HEK293 (cell line): Measurements from ENCODE around the gene BCL2.

ENCODE experiments used
- CTCF ChIA-PET: fragments of 350-600 bp; formaldehyde crosslinking; extraction: SDS; loops from one replicate; lab custom pipeline; 2021; ENCODE audit warnings: antibody characterized with exemption; lab: Yijun Ruan, JAX
- POLR2A ChIA-PET: fragments of 300-600 bp; formaldehyde crosslinking; extraction: SDS; loops from one replicate; lab custom pipeline; 2020; ENCODE audit warnings: antibody characterized with exemption, inconsistent platforms; lab: Yijun Ruan, JAX
- H3K27ac ChIP-seq: fragments of 200-500 bp; sonication (Bioruptor generic); 2 replicates; pipeline ENCODE4 v1.5.1; 2014; ENCODE audit warnings: low read depth, low read length, control low read depth, inconsistent platforms; ENCODE audit errors: extremely low read depth
- H3K36me3 ChIP-seq, 2 experiments: fragments of 200-500 bp in 1 of 2; sonication (Bioruptor generic) in 1 of 2; 1 replicate in 1 of 2; 2 replicates in 1 of 2; pipeline ENCODE4 v1.5.1; 2014 to 2017; ENCODE audit warnings: inconsistent platforms in 2 of 2, low read length in 2 of 2; ENCODE audit not compliant: control insufficient read depth in 2 of 2, insufficient read depth in 1 of 2
- H3K4me1 ChIP-seq: fragments of 200-500 bp; sonication (Bioruptor generic); 2 replicates; pipeline ENCODE4 v1.5.1; 2014; ENCODE audit warnings: mild to moderate bottlenecking, low read length, inconsistent platforms; ENCODE audit not compliant: control insufficient read depth, insufficient read depth
- H3K4me3 ChIP-seq: 2 replicates; pipeline ENCODE4 v1.5.1; 2011; ENCODE audit warnings: low read depth, mild to moderate bottlenecking, control low read depth, low read length, moderate library complexity
- H3K9me3 ChIP-seq: fragments of 200-500 bp; sonication (Bioruptor generic); 2 replicates; pipeline ENCODE4 v1.5.1; 2014; ENCODE audit warnings: low read depth, low read length, inconsistent platforms; ENCODE audit not compliant: control insufficient read depth, insufficient read depth
- ATF2 ChIP-seq: fragments of 450-650 bp; formaldehyde crosslinking; IDR thresholded peaks from 2 replicates; pipeline ENCODE4 v1.5.1; 2016; ENCODE audit warnings: missing biosample characterization, missing genetic modification characterization, low read depth
- BCL6B ChIP-seq: fragments of 450-650 bp; formaldehyde crosslinking; IDR thresholded peaks from 2 replicates; pipeline ENCODE4 v1.5.1; 2017; ENCODE audit warnings: missing biosample characterization, missing genetic modification characterization
- GLIS2 ChIP-seq: fragments of 450-650 bp; formaldehyde crosslinking; IDR thresholded peaks from 2 replicates; pipeline ENCODE4 v1.5.1; 2016; ENCODE audit warnings: missing biosample characterization, missing genetic modification characterization
- REPIN1 ChIP-seq: fragments of 450-650 bp; formaldehyde crosslinking; IDR thresholded peaks from 2 replicates; pipeline ENCODE4 v1.5.1; 2017; ENCODE audit warnings: missing biosample characterization, missing genetic modification characterization, low read depth
- SP2 ChIP-seq: fragments of 450-650 bp; formaldehyde crosslinking; IDR thresholded peaks from 2 replicates; pipeline ENCODE4 v1.5.1; 2016; ENCODE audit warnings: missing biosample characterization, missing genetic modification characterization
- ZBTB17 ChIP-seq: fragments of 450-650 bp; formaldehyde crosslinking; IDR thresholded peaks from 2 replicates; pipeline ENCODE4 v1.5.1; 2016; ENCODE audit warnings: missing biosample characterization, missing genetic modification characterization
- ZNF138 ChIP-seq: fragments of 450-650 bp; formaldehyde crosslinking; IDR thresholded peaks from 2 replicates; pipeline ENCODE4 v1.5.1; 2016; ENCODE audit warnings: missing biosample characterization, missing genetic modification characterization, borderline replicate concordance
- ZNF140 ChIP-seq: fragments of 450-650 bp; formaldehyde crosslinking; IDR thresholded peaks from 2 replicates; pipeline ENCODE4 v1.5.1; 2016; ENCODE audit warnings: missing biosample characterization, missing genetic modification characterization
- ZNF175 ChIP-seq: fragments of 450-650 bp; formaldehyde crosslinking; IDR thresholded peaks from 2 replicates; pipeline ENCODE4 v1.5.1; 2016; ENCODE audit warnings: missing biosample characterization, missing genetic modification characterization
- ZNF184 ChIP-seq: fragments of 450-650 bp; IDR thresholded peaks from 2 replicates; pipeline ENCODE4 v1.5.1; 2018; ENCODE audit warnings: missing biosample characterization, mild to moderate bottlenecking, missing genetic modification characterization
- ZNF202 ChIP-seq: fragments of 450-650 bp; formaldehyde crosslinking; IDR thresholded peaks from 2 replicates; pipeline ENCODE4 v1.5.1; 2016; ENCODE audit warnings: missing biosample characterization, missing genetic modification characterization, borderline replicate concordance
- ZNF223 ChIP-seq: fragments of 450-650 bp; formaldehyde crosslinking; IDR thresholded peaks from 2 replicates; pipeline ENCODE4 v1.5.1; 2016; ENCODE audit warnings: missing biosample characterization, missing genetic modification characterization
- ZNF23 ChIP-seq: fragments of 450-650 bp; formaldehyde crosslinking; IDR thresholded peaks from 2 replicates; pipeline ENCODE4 v1.5.1; 2016; ENCODE audit warnings: missing biosample characterization, missing genetic modification characterization, borderline replicate concordance
- ZNF26 ChIP-seq: fragments of 450-650 bp; formaldehyde crosslinking; IDR thresholded peaks from 2 replicates; pipeline ENCODE4 v1.5.1; 2016; ENCODE audit warnings: missing biosample characterization, missing genetic modification characterization
- ZNF266 ChIP-seq: fragments of 450-650 bp; formaldehyde crosslinking; IDR thresholded peaks from 2 replicates; pipeline ENCODE4 v1.5.1; 2016; ENCODE audit warnings: missing biosample characterization, missing genetic modification characterization, low read depth
- ZNF280C ChIP-seq: fragments of 450-650 bp; formaldehyde crosslinking; IDR thresholded peaks from 2 replicates; pipeline ENCODE4 v1.5.1; 2016; ENCODE audit warnings: missing biosample characterization, missing genetic modification characterization
- ZNF37A ChIP-seq: fragments of 450-650 bp; IDR thresholded peaks from 2 replicates; pipeline ENCODE4 v1.5.1; 2018; ENCODE audit warnings: missing biosample characterization, missing genetic modification characterization
- ZNF398 ChIP-seq: fragments of 450-650 bp; formaldehyde crosslinking; IDR thresholded peaks from 2 replicates; pipeline ENCODE4 v1.5.1; 2017; ENCODE audit warnings: missing biosample characterization, missing genetic modification characterization
- ZNF404 ChIP-seq: fragments of 450-650 bp; formaldehyde crosslinking; IDR thresholded peaks from 2 replicates; pipeline ENCODE4 v1.5.1; 2017; ENCODE audit warnings: missing biosample characterization, missing genetic modification characterization
- ZNF571 ChIP-seq: fragments of 450-650 bp; formaldehyde crosslinking; IDR thresholded peaks from 2 replicates; pipeline ENCODE4 v1.5.0; 2017; ENCODE audit warnings: missing biosample characterization, missing genetic modification characterization
- ZNF580 ChIP-seq: fragments of 450-650 bp; formaldehyde crosslinking; IDR thresholded peaks from 2 replicates; pipeline ENCODE4 v1.5.1; 2016; ENCODE audit warnings: missing biosample characterization, missing genetic modification characterization
- ZNF639 ChIP-seq: fragments of 450-650 bp; formaldehyde crosslinking; IDR thresholded peaks from 2 replicates; pipeline ENCODE4 v1.5.1; 2016; ENCODE audit warnings: missing biosample characterization, missing genetic modification characterization
- ZNF654 ChIP-seq: fragments of 450-650 bp; formaldehyde crosslinking; IDR thresholded peaks from 2 replicates; pipeline ENCODE4 v1.5.1; 2016; ENCODE audit warnings: low read depth, missing biosample characterization, missing genetic modification characterization
- ZNF677 ChIP-seq: fragments of 450-650 bp; IDR thresholded peaks from 2 replicates; pipeline ENCODE4 v1.5.0; 2018; ENCODE audit warnings: missing biosample characterization, mild to moderate bottlenecking, missing genetic modification characterization, moderate library complexity

The BCL2 gene

GRCh38 chr18:63234432-63234831 is 85.1 kb downstream of the BCL2 start (continued):
- TF ChIP-seq ZNF223 (tag by site-specific recombination): no peak
- TF ChIP-seq ZNF266 (tag by site-specific recombination): no peak
- no peak for TF ChIP-seq ZBTB17 (tag by site-specific recombination)
- TF ChIP-seq ZNF654 (tag by site-specific recombination): no peak

- H3K4me3 ChIP-seq: no peak overlapping the region
- no peaks in the 10 kb centered on the region for H3K36me3 ChIP-seq
- H3K9me3 ChIP-seq: no peaks in the 10 kb centered on the region
- no peak overlapping the region for H3K27ac ChIP-seq
- no peak for TF ChIP-seq ZNF580
- TF ChIP-seq ZNF140 (tag by site-specific recombination): no peak
- TF ChIP-seq GLIS2 (tag by site-specific recombination): no peak
- no peak for TF ChIP-seq ZNF280C
- TF ChIP-seq ZNF404 (tag by site-specific recombination): no peak
- no peak for TF ChIP-seq BCL6B
- TF ChIP-seq ZNF202 (tag by site-specific recombination): no peak
- TF ChIP-seq REPIN1 (tag by site-specific recombination): no peak
- TF ChIP-seq ZNF677: no peak
- TF ChIP-seq ZNF138 (tag by site-specific recombination): no peak
- TF ChIP-seq ZNF398 (tag by site-specific recombination): no peak
- no peak for TF ChIP-seq ZNF175 (tag by site-specific recombination)
- TF ChIP-seq ZNF23 (tag by site-specific recombination): no peak
- no peak for TF ChIP-seq ZNF571 (tag by site-specific recombination)
- TF ChIP-seq ZNF26 (tag by site-specific recombination): no peak
- no peak for TF ChIP-seq ZNF184 (tag by site-specific recombination)
- no peak for TF ChIP-seq SP2 (tag by site-specific recombination)
- no peak for TF ChIP-seq ZNF639 (tag by site-specific recombination)
- no peak for TF ChIP-seq ATF2 (tag by site-specific recombination)
- TF ChIP-seq ZNF37A (tag by site-specific recombination): no peak
- TF ChIP-seq, all 188 proteins: peak for 0
- ChIA-PET CTCF (no interaction called here), POLR2A (no interaction called here)
- H3K4me1 ChIP-seq: peaks cover 9% of the 10 kb centered on the region
These were observed 86.2 kb downstream of the BCL2 start for GRCh38 chr18:63233334-63233733.
